GM13976 (cell line): ENCODE measurements around the gene SH2D4B.
A peak's percentile ranks its signal among the peaks of the same experiment; 100 is the strongest.

Experiments used
- DNase-seq: peaks from one replicate; pipeline ENCODE4 v3.0.0; 2012; ENCODE audit warnings: low spot score
- CTCF ChIP-seq: IDR thresholded peaks from 2 replicates; pipeline ENCODE4 v1.5.1; 2012; ENCODE audit warnings: borderline replicate concordance, mild to moderate bottlenecking; ENCODE audit not compliant: insufficient read depth; ENCODE audit errors: extremely low read depth, missing control alignments, control extremely low read depth
- in situ Hi-C: fragments of 300-500 bp; cut with MboI; formaldehyde crosslinking; loops from one replicate; pipeline ENCODE4 v1.12.0; 2022; ENCODE audit warnings: low sequenced_read_pairs, mixed read lengths, inconsistent platforms; ENCODE audit not compliant: unreplicated experiment

SH2D4B gene

GRCh38 chr10:80670774-80671173 is 133.1 kb downstream of the SH2D4B start:
- in situ Hi-C loops = no loop called here
- no peak for DNase-seq
- TF ChIP-seq CTCF = no peak

GRCh38 chr10:80671847-80672246 is 134.1 kb downstream of the SH2D4B start:
- DNase-seq = no peak
- in situ Hi-C loops = no loop called here
- TF ChIP-seq CTCF = no peak

GRCh38 chr10:80672613-80673012 is 134.9 kb downstream of the SH2D4B start:
- no peak for DNase-seq
- TF ChIP-seq CTCF = no peak
- in situ Hi-C loops = no loop called here

- no peak for TF ChIP-seq CTCF
- in situ Hi-C loops = no loop called here
- DNase-seq = no peak
Measured at GRCh38 chr10:80674809-80675208, 137.1 kb downstream of the SH2D4B start.

- no peak for DNase-seq
- no peak for TF ChIP-seq CTCF
- in situ Hi-C loops = no loop called here
Measured at GRCh38 chr10:80681142-80681541, 143.4 kb downstream of the SH2D4B start.

GRCh38 chr10:80684259-80684658 is 146.6 kb downstream of the SH2D4B start:
- DNase-seq = peak; percentile 44
- no peak for TF ChIP-seq CTCF
- in situ Hi-C loops = no loop called here

- in situ Hi-C loops = no loop called here
- no peak for TF ChIP-seq CTCF
- no peak for DNase-seq
Measured at GRCh38 chr10:80685355-80685754, 147.7 kb downstream of the SH2D4B start.
